ENCODE results near the gene SUSD3.

SUSD3 gene

GRCh38 chr9:93092251-93092991, 33.9 kb downstream of the SUSD3 start:
- no peak for DNase-seq (ENCODE audit: low read depth)
- H3K4me3 ChIP-seq (ENCODE audit: low read depth, low read length) = no peak overlapping the region
- no peak for TF ChIP-seq MAX (IDR thresholded peaks at IDR 0.05; ENCODE audit: low read depth, low read length)
- TF ChIP-seq POLR2A (IDR thresholded peaks at IDR 0.05; ENCODE audit: extremely low read depth, insufficient read length) = no peak
- no peak for TF ChIP-seq CTCF (IDR thresholded peaks at IDR 0.05; ENCODE audit: low read depth, low read length)
- TF ChIP-seq MYC (IDR thresholded peaks at IDR 0.05; ENCODE audit: low read depth, low read length) = no peak

GRCh38 chr9:93093127-93093876, 34.8 kb downstream of the SUSD3 start:
- H3K4me3 ChIP-seq (ENCODE audit: low read depth, low read length) = no peak overlapping the region
- DNase-seq (ENCODE audit: low read depth) = no peak
- TF ChIP-seq CTCF (IDR thresholded peaks at IDR 0.05; ENCODE audit: low read depth, low read length) (no peak), MAX (IDR thresholded peaks at IDR 0.05; ENCODE audit: low read depth, low read length) (no peak), MYC (IDR thresholded peaks at IDR 0.05; ENCODE audit: low read depth, low read length) (no peak), POLR2A (IDR thresholded peaks at IDR 0.05; ENCODE audit: extremely low read depth, insufficient read length) (no peak)

GRCh38 chr9:93093877-93094657, 35.6 kb downstream of the SUSD3 start:
- DNase-seq (ENCODE audit: low read depth) = no peak
- no peak overlapping the region for H3K4me3 ChIP-seq (ENCODE audit: low read depth, low read length)
- no peak for TF ChIP-seq CTCF (IDR thresholded peaks at IDR 0.05; ENCODE audit: low read depth, low read length)
- no peak for TF ChIP-seq MAX (IDR thresholded peaks at IDR 0.05; ENCODE audit: low read depth, low read length)
- no peak for TF ChIP-seq MYC (IDR thresholded peaks at IDR 0.05; ENCODE audit: low read depth, low read length)
- no peak for TF ChIP-seq POLR2A (IDR thresholded peaks at IDR 0.05; ENCODE audit: extremely low read depth, insufficient read length)

GRCh38 chr9:93094658-93095204, 36.2 kb downstream of the SUSD3 start:
- H3K4me3 ChIP-seq (ENCODE audit: low read depth, low read length) = peak overlapping the region; percentile 53
- DNase-seq (ENCODE audit: low read depth) = peak; percentile 80
- no peak for TF ChIP-seq POLR2A (IDR thresholded peaks at IDR 0.05; ENCODE audit: extremely low read depth, insufficient read length)
- no peak for TF ChIP-seq MYC (IDR thresholded peaks at IDR 0.05; ENCODE audit: low read depth, low read length)
- no peak for TF ChIP-seq MAX (IDR thresholded peaks at IDR 0.05; ENCODE audit: low read depth, low read length)
- TF ChIP-seq CTCF (IDR thresholded peaks at IDR 0.05; ENCODE audit: low read depth, low read length) = no peak

Data from NB4 (cell line).